Left colon (tissue), 2 donors: ENCODE results near the gene IGLON5. TPM values are rescaled to one million over a fixed set of nuclear protein-coding genes. Genes with fewer than 3 reads are reported as not detected.

Source experiments
- ATAC-seq: fragments of 200-7000 bp; cut with Tn5 transposase; one replicate; pipeline ENCODE4 v1.9.1; 2020; ENCODE audit warnings: mild to moderate bottlenecking, moderate library complexity
- DNase-seq, 2 donors: peaks; one replicate each; pipeline ENCODE4 v3.0.0-alpha.2; 2020
- intact Hi-C, 2 donors: fragments of 100-400 bp; cut with DNase I in 1 of 2; cut with micrococcal nuclease in 1 of 2; formaldehyde crosslinking; loops; one replicate each; pipeline versions ENCODE4 v1.11.2 to v1.14.0; 2022; cut with DNase I, micrococcal nuclease
- total RNA-seq, 2 donors: library from RNA; stranded (reverse); fragmentation: NEBNext Ultra II Directional; extraction: Animal tissue kit (Norgen Biotek cat#: 25700); gene quantifications; one replicate each; pipeline ENCODE4 v1.2.1, GENCODE V29; 2021
- donor health status: DM: no; HTN: no; CAD: no.
- donor health status: DM: yes; HTN: yes; CAD: no.

Gene IGLON5
- total RNA-seq, 2 donors from 2014 or later: 0.08 TPM; not detected in 1

GRCh38 chr19:51352783-51353360 is 41.4 kb downstream of the IGLON5 start:
- ATAC-seq: no peak
- DNase-seq: no peak
- intact Hi-C loops: no loop called here

GRCh38 chr19:51354103-51354741 is 42.8 kb downstream of the IGLON5 start:
- intact Hi-C loops: no loop called here
- no peak for DNase-seq
- no peak for ATAC-seq

GRCh38 chr19:51354742-51355148 is 43.3 kb downstream of the IGLON5 start:
- intact Hi-C loops: no loop called here
- ATAC-seq (no peak), DNase-seq (no peak)

DNA sequence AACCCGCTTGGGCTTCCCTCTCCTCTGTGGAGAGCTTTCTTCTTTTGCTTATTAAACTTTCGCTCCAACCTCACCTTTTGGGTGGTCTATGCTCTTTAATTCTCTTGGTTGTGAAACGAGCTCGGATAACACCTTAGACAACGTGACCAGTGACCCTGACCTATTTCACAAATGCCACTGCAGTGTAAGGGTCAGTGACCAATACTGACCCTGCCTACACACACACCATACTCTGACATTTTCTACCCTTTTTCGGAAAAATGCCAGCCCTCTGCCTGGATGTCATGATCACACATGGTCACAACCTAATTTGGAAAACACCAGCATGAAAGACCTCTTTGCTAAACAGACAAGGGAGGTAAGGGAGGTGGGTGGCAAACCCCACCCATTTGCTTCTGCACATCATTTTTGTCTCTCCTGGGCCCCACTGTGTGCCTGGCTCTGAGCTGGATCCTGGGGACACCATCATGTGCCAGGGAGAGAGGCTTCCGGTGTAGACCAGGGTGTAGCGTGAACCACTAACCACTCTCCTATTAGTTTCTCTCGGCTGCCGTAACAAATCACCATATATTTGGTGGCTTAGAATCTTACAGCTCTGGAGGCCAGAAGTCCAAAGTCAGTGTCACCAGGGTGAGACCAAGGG is 44.8 kb downstream of the IGLON5 start:
- intact Hi-C loops: no loop called here
- DNase-seq (no peak), ATAC-seq (no peak)

- ATAC-seq (no peak), DNase-seq (no peak)
- intact Hi-C loops: no loop called here
These were observed 46.5 kb downstream of the IGLON5 start for GRCh38 chr19:51357952-51358351.

DNA sequence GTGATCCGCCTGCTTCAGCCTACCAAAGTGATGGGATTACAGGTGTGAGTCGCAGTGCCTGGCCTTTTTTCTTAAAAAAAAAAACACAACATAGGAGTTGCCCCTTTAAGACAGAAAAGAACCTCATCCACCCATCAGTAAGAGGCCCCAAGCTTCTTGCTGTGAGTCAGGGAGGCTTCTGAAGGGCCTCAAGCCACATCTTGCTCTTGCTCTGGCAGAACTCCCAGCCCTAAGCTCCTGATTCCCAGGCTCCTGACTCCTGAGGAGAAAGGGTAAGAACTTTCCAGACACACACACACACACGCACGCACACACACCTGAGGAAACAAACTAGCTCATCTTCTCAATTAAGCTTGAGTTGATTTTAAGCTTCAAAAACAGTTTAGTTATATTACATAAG is 47.9 kb downstream of the IGLON5 start:
- ATAC-seq (no peak), DNase-seq (no peak)
- intact Hi-C loops: no loop called here

GRCh38 chr19:51361239-51361638 is 49.8 kb downstream of the IGLON5 start:
- ATAC-seq (no peak), DNase-seq (no peak)
- intact Hi-C loops: no loop called here

DNA sequence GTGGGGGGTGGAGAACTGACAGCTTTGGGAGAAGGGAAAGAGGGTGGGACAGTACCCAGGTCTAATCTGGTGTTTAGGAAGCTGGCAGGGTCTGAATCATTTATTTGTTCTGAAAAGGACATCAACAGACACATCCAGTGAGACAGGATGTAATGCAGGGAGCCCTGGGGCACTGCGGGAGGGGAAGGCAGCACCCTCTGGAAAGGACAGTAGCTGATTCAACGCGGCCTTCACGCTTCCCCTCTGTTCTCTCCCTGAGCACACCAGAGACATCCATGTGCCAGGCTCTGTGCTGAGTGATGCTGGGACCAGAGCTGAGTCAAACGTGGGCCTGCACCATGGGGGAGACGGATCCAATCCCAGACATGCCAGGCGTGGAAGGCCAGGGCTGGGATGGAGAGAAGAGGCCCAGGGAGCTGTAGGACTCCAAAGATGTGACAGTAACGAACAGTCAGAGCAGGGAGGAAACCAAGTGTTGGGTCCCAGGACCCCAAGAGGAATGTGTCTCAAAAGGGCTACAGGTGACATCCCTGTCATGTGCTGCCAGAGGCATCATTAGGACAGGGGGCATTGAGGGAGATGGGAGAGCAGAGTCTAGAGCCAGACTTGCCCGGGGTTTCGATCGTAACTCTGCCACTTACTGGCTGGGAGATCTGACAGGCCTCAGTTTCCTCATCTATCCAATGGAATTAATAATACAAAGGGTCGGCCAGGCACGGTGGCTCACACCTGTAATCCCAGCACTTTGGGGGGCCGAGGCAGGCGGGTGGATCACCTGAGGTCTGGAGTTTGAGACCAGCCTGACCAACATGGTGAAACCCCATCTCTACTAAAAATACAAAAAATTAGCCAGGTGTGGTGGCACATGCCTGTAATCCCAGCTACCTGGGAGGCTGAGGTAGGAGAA is 53.0 kb downstream of the IGLON5 start:
- intact Hi-C loops: no loop called here
- no peak for ATAC-seq
- DNase-seq: no peak

- peak; percentile 1 for ATAC-seq
- intact Hi-C loops: no loop called here
- DNase-seq: peak in 1 of 2 donors; percentile 42
These were observed 53.9 kb downstream of the IGLON5 start for GRCh38 chr19:51365211-51365964.

DNA sequence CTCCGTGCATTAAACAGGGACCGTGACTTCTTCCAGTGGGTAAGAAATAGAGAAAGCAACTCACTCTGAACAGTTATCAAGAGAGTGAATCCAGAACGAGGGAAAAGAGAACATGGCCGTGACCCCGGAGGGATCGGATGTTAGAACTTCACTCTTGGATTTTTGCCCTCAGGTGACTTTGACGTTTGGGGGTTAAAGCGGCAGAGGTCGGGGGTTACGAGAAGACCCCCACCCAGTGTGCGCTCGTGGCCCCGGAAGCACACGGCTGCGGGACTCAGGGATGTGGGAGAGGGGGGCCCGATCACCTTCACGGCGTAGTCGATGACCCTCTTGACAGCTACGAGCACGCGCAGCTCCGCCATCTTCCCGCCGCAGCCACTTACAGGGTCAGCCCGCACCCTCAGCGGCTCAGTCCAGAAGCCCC is 54.5 kb downstream of the IGLON5 start, which contains the start of gene ETFB:
ETFB (minus strand) TSS at position 424 of the 424 bp plus-strand sequence; CDS start at position 362, 62 bp downstream.
- ATAC-seq (no peak), DNase-seq (no peak)
- intact Hi-C loops: no loop called here

DNA sequence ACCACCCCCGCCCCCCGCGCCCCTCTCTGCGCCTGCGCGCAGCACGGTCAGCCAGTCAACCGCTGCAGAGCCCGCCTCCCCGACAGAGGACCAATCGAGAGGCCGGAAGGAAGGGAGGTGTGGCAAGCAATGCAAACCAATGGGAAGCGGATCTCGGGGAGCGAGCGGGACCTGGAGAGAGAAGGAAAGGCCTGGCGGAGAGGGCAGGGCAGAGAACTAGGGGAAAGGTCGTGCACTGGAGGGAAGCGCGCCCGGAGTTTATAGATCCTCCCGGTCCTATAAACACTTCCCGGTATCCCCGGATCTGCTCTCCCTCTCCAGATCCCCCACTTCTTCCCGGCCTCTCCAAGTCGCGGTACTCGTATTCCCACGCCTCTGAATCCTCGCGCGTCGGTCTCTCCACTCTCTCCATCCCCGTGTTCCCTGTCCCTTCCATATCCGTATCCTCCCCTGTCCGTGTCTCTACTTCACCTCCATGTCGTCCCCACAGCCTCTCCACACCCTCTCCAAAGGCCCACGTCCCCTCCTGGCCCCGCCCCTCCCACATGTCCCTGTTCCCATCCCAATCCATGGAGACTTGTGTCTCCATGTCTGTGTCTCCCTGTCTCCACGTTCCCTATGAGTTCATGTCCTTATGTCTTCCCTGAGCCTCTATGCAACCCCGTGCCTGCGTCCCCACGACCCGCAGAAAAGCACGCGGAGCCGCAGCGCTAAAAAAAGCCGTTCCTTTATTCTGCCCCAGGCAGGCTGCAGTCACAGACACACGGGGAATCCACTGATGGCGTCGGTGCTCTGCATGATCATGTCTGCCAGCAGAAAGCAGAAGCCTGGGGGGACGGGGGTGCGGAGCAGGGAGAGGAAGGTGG is 55.2 kb downstream of the IGLON5 start:
- DNase-seq (peak; percentile 97 to 100), ATAC-seq (peak; percentile 78)
- intact Hi-C loops: no loop called here

- intact Hi-C loops: no loop called here
- ATAC-seq: no peak
- DNase-seq: peak in 1 of 2 donors; percentile 64
These were observed 55.8 kb downstream of the IGLON5 start for GRCh38 chr19:51367255-51367564.

DNA sequence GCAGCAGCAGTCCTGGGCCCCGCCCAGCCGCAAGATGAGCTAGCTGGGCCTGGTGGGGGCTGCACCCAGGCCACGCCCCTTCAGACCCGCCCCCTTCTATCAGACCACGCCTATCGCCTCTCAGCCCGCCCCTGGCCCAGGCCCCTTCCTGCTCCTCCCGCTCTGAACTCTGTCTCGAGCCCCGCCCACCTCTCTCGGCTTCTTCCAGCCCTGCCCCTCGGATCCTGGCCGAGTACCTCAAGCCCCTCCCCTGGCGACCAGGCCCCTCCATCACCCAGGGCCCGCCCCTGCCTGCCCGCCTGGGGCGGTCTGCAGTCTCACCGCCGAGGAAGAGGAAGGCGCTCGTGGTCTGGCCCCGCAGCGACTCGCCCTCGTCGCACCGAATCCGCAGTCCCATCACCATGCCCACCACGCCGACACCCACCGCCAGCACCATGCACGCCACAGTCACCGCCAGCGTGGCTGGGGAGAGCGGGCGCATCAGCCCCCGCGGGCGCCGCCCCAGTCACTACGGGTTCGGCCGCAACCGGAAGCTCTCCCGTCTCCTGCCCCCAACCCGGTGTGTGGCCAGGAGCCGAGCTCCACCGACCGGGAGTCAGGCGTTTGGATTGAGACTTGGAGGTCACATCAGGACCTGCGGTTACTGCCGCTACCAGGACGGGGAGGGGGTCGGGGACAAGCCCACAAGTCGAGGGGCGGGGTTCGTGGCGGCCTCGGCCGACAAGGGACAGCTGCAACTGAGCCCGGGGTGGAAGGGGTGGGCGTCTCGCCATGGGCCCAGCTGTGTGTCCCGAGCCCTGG is 56.3 kb downstream of the IGLON5 start:
- intact Hi-C loops: no loop called here
- DNase-seq (peak; percentile 99 to 100), ATAC-seq (peak; percentile 84)

DNA sequence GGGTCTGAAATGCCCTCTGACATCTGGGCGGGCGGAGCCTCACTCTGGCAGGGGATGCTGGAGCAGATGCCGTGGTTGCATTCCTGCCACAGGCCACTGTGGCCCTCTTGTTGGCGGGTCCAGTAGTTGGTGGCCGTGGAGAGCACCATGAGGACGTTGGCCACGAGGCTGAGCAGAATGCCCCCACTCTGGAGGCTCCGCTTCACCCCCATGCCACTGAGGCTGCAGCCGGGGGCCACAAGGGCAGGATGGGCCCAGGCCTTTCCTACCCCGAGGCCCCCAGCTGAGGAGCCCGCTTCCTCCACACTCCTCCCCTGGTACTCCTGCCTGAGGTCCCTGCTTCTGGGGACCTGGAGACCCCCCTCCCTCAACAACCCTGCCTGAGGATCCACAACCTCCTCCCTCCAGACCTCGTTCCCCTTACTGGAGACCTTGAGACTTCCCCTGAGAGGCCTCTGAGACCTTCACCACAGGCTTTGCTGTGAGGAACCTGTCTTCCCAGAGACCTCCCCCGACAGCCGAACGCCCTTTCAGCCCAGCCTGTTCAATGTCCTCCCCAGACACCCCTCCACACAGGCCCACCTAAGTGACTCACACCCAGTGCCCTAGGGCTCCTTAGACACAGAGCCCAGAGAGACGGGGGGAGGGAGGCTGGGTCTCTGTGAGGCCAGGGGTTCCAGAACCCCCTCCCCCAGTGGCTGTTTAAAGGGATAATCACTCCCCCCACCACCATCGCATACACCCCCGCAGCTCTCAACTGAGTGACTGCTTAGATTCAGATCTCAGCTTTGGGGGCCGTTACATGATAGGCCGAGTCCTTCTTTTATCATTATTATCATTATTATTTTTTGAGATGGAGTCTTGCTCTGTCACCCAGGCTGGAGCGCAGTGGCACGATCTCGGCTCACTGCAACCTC is 57.2 kb downstream of the IGLON5 start, which contains the start of gene CLDND2:
CLDND2 (minus strand) TSS at position 638 of the 917 bp plus-strand sequence; CDS start at position 212, 426 bp downstream.
- ATAC-seq (no peak), DNase-seq (no peak)
- intact Hi-C loops: no loop called here

DNA sequence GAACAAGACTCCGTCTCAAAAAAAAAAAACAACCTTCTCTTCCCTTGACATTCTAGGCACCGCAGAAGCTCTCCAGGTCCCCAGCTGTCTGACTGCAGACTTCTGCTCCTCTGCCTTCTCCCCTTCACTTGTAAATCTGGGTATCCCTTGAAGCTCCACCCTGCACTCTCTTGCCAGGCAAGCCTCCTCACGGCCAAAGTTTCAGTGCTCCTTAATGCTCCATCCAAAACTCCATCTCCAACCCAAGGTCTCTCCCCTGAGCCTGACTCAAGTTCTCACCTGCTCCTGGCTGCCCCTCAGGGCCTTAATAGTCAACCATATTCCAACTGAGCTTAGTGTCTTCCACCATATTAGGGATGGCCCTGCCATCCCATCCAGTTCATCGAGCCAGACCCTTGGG is 58.8 kb downstream of the IGLON5 start:
- DNase-seq: no peak
- ATAC-seq: no peak
- intact Hi-C loops: no loop called here

GRCh38 chr19:51371186-51371690 is 59.8 kb downstream of the IGLON5 start:
- intact Hi-C loops: no loop called here
- no peak for ATAC-seq
- no peak for DNase-seq
